GM21825 (cell line): Measurements from ENCODE around the gene PLXNB1.
"Not testable (repeated sequence)": the region's sequence is repeated elsewhere in the genome, so short reads cannot be mapped to it uniquely, and the experiment has no call there.

Source experiments
- ATAC-seq: cut with Tn5 transposase; IDR thresholded peaks from one replicate; pipeline ENCODE4 v1.9.1; 2021; ENCODE audit warnings: mild to moderate bottlenecking, moderate library complexity; ENCODE audit not compliant: unreplicated experiment

Gene PLXNB1

GRCh38 chr3:48405971-48406370, 23.9 kb downstream of the PLXNB1 start:
- ATAC-seq, result no peak

- ATAC-seq, result no peak
Observed at GRCh38 chr3:48405343-48405881, 24.5 kb downstream of the PLXNB1 start.

DNA sequence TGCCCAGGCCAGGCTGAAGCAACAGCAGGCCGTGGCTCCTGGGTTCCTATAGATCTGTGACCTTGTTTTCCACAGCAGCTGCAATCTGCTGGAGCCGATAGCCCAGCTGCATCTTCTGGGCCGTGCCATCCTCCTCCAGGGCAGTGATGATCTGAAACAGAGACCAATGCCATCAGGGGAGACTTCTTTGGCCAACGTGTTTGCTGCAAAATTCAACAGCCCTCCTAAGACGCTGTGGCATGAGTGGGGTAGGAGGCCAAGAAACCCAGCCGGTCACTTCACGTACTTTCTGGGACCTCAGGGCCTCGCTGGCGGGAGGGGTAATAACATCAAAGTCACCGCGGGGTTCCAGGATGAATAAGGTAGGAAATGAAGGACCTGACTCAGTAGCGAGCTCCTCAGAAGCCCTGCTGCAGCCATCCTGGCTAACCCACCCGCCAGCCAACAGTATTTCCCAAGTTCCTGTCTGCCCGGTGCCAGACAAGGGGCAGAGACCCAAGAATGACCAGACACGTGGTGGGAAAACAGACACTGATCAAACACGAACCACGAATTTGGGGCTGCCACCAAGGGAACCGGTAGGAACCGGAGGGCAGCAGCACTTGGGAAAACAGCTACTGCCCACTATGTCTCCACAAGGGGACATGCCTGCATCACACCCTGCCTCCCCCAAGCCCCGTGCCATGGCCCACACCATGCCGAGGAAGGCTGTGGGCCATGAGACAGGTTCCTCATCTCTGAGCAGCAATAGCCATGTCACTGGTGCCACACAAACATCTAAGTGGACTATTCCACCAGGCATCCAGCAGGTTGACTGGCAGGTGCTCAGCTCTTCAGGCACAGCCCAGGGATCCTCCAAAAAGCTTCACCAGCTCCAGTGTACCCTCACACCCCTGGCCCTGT, 25.2 kb downstream of the PLXNB1 start:
- no peak for ATAC-seq

DNA sequence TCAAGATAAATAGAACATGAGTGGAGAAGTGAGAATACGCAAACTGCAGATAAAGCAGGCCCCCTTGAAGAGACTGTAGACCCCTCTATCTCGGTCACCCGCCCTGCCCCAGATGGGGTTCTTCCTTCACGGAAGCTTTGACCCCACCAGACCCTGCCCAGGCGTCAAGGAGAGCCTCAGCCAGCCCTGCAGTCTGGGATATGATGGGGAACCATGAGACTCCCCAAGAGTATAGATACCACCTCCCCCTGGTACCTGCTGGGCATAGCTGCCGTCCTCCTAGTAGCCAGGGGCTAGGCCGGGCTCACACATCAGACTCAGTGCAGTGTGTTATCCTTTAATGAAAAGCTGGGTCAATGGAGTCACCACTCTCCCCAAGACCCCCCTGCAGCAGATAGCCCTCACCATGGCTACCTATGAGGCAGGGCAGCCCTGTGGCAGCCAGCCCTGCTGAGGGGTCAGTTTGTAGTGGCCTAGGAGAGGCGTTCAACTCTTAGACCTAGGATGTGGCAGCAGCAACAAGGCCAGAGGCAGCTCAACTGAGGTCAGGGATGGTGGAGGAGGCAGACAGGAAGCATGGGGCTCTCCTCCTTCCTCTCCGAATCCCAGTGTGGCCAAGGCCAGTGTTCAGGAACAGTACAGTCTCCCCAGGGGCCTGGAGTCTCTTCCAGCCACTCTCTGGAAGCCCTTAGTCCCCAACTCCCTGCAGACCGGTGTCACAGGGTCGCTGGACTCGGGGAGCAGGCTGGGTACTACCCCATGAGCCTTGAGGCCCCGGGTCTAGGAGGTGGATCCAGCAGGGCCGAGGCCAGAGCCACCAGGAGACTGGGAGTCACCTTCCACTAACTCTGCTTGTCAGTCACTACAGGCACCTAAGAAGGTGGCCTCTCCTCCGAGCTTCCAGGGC, 26.1 kb downstream of the PLXNB1 start:
- no peak for ATAC-seq

DNA sequence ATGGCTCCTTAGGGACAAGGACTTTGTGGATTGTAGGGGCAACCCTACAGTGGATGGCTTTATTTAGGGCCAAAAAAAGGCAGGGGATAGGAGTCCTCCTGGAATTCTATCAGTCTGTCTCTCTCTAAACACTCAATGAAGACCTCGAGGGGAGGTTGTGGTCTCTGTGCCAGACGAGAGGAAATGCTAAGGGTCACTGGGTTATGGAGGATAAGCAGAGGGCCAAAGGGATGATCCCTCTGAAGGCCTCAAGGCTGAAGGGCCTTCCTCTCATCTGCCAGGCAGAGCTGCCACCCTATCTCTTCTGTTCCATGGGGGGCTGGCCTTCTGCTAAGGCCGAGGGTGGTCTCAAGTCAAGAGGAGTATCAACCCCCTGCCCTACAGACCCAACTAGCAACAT, 27.0 kb downstream of the PLXNB1 start:
- no peak for ATAC-seq

DNA sequence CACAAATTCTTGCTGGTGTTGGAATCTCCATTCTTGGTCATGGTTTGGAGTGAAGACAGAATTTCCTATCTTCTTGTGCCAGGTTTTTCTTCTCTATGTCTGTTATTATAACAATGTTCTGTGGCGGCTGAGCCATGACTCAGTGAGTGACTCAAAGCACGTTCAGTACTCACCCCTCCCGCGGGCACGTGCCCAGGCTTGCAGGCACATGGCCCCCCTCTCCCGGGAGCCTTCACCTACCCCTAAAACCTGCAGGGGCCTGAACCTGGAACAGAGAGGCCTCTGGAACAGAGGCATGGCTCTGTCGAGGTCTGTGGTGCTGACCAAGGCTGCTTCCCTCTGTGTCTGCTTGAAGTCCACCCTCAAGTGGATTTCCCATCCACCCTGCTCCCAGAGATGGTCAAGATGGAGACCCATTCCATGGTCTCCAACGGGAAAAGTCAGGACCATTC, 27.6 kb downstream of the PLXNB1 start:
- no peak for ATAC-seq

- ATAC-seq, result not testable (repeated sequence)
Observed at GRCh38 chr3:48401434-48401901, 28.4 kb downstream of the PLXNB1 start.

- ATAC-seq, result no peak
Observed at GRCh38 chr3:48400824-48401433, 29.0 kb downstream of the PLXNB1 start.

- ATAC-seq, result no peak
Observed at GRCh38 chr3:48399387-48400172, 30.3 kb downstream of the PLXNB1 start.

DNA sequence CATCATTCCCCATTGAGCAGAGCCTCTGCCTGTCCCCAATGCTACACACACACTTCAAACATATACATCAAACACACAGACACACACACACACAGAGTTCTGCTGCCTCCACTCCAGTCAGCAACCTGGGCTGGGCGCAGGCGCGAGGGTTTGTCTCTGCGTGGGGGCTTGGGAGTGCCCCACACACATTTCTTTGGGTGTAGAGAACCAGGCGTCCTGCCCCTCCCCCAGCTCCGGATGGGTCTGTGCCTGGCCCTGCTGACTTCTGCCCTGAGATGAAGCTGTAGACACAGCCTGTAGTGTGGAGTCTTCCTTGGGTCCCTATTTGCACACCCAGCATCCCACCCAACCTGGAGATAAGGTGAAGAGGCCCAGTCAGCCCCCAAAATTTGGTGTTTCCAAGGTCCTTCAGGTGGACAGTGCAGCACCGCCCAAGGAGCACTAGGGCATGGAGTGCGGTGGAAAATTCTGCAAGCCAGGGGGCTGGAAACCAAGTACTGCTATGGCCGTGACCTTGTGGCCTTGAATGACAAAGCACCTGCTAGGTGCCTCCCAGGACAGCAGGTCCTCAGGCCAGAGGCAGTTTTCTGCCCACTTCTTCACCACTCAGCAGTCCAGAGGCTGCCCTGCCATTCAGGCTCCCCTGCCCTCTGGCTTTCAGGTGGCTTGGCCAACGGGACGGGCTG, 31.0 kb downstream of the PLXNB1 start:
- no peak for ATAC-seq

GRCh38 chr3:48397767-48398681, 31.9 kb downstream of the PLXNB1 start:
- ATAC-seq, result no peak

- ATAC-seq, result no peak
Observed at GRCh38 chr3:48395714-48396113, 34.2 kb downstream of the PLXNB1 start.

DNA sequence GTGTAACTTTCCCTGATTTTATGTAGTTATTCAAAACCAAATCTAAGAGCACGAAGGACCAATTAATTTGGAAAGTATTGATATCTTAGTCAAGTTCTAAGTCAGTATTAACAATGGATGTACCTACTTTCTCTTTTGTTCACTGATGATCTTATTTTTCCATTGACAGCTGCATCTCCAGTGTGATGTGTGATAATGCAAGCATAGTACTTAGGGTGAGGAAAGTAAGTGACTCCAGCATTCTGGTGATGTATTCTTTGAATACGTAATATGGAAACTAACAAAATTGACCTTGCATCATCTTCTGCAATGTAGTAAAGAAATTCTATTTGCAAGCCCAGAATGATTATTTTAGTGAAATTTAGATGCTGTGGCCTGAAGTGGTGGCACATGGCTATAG, 35.5 kb downstream of the PLXNB1 start:
- no peak for ATAC-seq

- ATAC-seq, result no peak
Observed at GRCh38 chr3:48388966-48389365, 40.9 kb downstream of the PLXNB1 start.

DNA sequence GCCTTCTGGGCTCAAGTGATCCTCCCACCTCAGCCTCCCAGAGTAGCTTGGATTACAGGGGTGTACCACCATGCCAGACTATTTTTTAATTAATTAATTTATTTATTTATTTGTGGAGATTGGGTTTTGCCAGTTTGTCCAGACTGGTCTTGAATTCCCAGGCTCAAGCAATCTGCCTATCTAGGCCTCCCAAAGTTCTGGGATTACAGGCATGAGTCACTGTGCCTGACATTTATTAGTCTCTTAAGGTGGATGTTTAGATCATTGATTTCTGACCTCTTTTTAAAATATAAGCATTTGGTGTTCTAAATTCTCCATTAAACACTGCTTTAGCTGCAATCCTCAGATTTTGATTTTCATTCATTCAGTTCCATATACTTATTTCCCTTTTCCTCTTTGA, 42.3 kb downstream of the PLXNB1 start:
- ATAC-seq, result no peak

DNA sequence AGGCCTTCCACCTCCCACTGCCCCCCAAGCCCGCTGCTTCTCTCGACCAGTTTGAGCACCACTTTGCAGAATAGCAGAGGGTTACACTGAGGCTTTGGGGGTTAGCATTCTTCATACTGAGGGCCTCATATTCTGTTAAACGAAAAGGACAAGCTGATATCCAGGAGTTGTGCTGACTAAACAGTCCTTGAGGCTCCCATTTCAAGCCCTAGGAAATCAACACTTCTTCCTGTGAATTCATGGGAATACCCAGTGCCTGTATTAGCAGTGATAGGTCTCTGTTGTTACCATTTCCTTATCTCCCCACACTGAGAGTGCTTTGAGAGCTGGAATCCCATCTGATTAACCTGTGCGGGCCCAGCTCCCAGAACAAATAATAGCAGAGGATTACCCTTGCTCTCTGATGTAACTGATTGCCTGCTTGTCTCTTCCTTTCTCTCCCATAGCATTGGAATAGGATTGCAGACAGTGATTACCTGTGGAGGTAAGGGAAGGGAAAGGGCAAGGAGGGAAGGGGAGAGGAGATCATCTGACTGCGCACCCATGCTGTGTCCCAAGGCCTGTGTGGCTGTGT, 56.9 kb downstream of the PLXNB1 start:
- ATAC-seq, result no peak

DNA sequence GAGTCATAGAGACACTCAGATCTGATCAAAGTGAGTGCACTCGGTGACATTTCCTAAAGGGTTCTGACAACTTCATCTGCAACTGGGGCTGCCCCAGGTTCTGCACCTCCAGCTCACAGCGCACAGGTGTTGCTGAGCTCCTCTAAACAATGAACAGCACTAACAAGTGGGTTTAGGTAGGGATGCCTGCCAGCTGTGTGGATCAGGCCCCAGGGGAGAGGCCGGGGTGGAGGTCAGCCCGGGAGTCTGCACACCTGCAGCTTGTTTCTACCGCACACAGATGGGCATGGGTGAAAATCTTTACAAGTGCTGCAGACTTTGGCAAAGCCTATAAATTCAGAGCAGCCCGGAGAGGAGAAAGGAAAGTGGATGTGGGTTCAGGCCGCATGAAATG, 57.5 kb downstream of the PLXNB1 start:
- ATAC-seq, result no peak
